ENCODE results near the gene UPK3B. TPM values are rescaled to one million over a fixed set of nuclear protein-coding genes. Genes with fewer than 3 reads are reported as not detected.
"Not testable (repeated sequence)": the region's sequence is repeated elsewhere in the genome, so short reads cannot be mapped to it uniquely, and the experiment has no call there.

Gene UPK3B
- total RNA-seq, 1 experiment from 2014 or later = 19.2 TPM

GRCh38 chr7:76507723-76508406, 2.5 kb upstream of the UPK3B start:
- Histone ChIP-seq H2AFZ (no peak overlapping the region), H3K4me2 (no peak overlapping the region), H3K79me2 (ENCODE audit: low read depth) (no peaks in the 10 kb centered on the region), H3K4me3 (no peak overlapping the region), H3K36me3 (ENCODE audit: low read depth) (no peaks in the 10 kb centered on the region; the same call in 1 of the 2 replicates), H4K20me1 (ENCODE audit: insufficient read depth) (no peaks in the 10 kb centered on the region), H3K27me3 (ENCODE audit: insufficient read depth, low read depth) (no peaks in the 10 kb centered on the region), H3K9me2 (ENCODE audit: insufficient read depth) (no peaks in the 10 kb centered on the region), H3F3A (ENCODE audit: insufficient read depth, low read depth) (peaks cover 38% of the 10 kb centered on the region), H3K9me3 (ENCODE audit: insufficient read depth, low read depth) (no peaks in the 10 kb centered on the region), H3K27ac (no peak overlapping the region), H3K4me1 (replicated peaks; ENCODE audit: insufficient read depth) (peaks cover 20% of the 10 kb centered on the region)
- TF ChIP-seq CTCF (conservative IDR thresholded peaks at IDR 0.05) = no peak
- TF ChIP-seq EZH2 (IDR thresholded peaks at IDR 0.05; ENCODE audit: low read depth) = no peak
- intact Hi-C loops (cut with micrococcal nuclease; ENCODE audit: unreplicated experiment) = loop anchor here (2.0 kb wide), 1 partner anchor 491 kb away; no protein-coding TSS in a partner anchor
- no TSS peak for BruUV-seq (replicated peaks)
- DNase-seq = peak in 1 of 2 experiments; percentile 35
- ChIA-PET CTCF (no interaction called here), POLR2A (ENCODE audit: unreplicated experiment) (no interaction called here)

- peaks cover 28% of the 10 kb centered on the region for H3K4me1 ChIP-seq (replicated peaks; ENCODE audit: insufficient read depth)
- H3K4me3 ChIP-seq = peak overlapping the region; percentile 53; the same call in 1 of the 2 replicates
- POLR2A ChIA-PET (ENCODE audit: unreplicated experiment); H4K20me1 ChIP-seq (ENCODE audit: insufficient read depth); H3K79me2 ChIP-seq (ENCODE audit: low read depth); H3K27me3 ChIP-seq (ENCODE audit: insufficient read depth, low read depth); H3K9me3 ChIP-seq (ENCODE audit: insufficient read depth, low read depth); H3K27ac ChIP-seq; CTCF ChIA-PET; DNase-seq; H3K9me2 ChIP-seq (ENCODE audit: insufficient read depth); H3K36me3 ChIP-seq (ENCODE audit: low read depth); H2AFZ ChIP-seq: not testable (repeated sequence)
- intact Hi-C loops (cut with micrococcal nuclease; ENCODE audit: unreplicated experiment) = loop anchor here (2.0 to 5.0 kb wide), 2 partner anchors 89 to 194 kb away; no protein-coding TSS in a partner anchor
- TSS peak; percentile 55 for BruUV-seq (replicated peaks)
- H3F3A ChIP-seq (ENCODE audit: insufficient read depth, low read depth) = peaks cover 35% of the 10 kb centered on the region
- H3K4me2 ChIP-seq = peak overlapping the region; percentile 82
Measured at GRCh38 chr7:76511200-76511910, 1.0 kb downstream of the UPK3B start.

GRCh38 chr7:76511911-76512885, 1.8 kb downstream of the UPK3B start:
- intact Hi-C loops (cut with micrococcal nuclease; ENCODE audit: unreplicated experiment) = loop anchor here (2.0 to 5.0 kb wide), 2 partner anchors 89 to 195 kb away; no protein-coding TSS in a partner anchor
- H3K36me3 ChIP-seq (ENCODE audit: low read depth); CTCF ChIA-PET; H4K20me1 ChIP-seq (ENCODE audit: insufficient read depth); H3K27me3 ChIP-seq (ENCODE audit: insufficient read depth, low read depth); POLR2A ChIA-PET (ENCODE audit: unreplicated experiment); H3K9me2 ChIP-seq (ENCODE audit: insufficient read depth); H3K79me2 ChIP-seq (ENCODE audit: low read depth); H2AFZ ChIP-seq; H3K9me3 ChIP-seq (ENCODE audit: insufficient read depth, low read depth): not testable (repeated sequence)
- DNase-seq = peak in 1 of 2 experiments; percentile 73
- peaks cover 33% of the 10 kb centered on the region for H3F3A ChIP-seq (ENCODE audit: insufficient read depth, low read depth)
- H3K4me2 ChIP-seq = peak overlapping the region; percentile 82
- H3K4me3 ChIP-seq = peak overlapping the region; percentile 53; the same call in 1 of the 2 replicates
- peak overlapping the region; percentile 43; the same call in 1 of the 2 replicates for H3K27ac ChIP-seq
- peaks cover 28% of the 10 kb centered on the region for H3K4me1 ChIP-seq (replicated peaks; ENCODE audit: insufficient read depth)
- BruUV-seq (replicated peaks) = TSS peak; percentile 7

Measured in PC-9 (cell line).